HFF-Myc (cell line): ENCODE measurements around the gene RAPGEF1.
A peak's percentile ranks its signal among the peaks of the same experiment; 100 is the strongest.

Experiments used
- DNase-seq: peaks from one replicate; pipeline ENCODE4 v3.0.0-alpha.2; 2011; ENCODE audit warnings: low read depth; ENCODE audit errors: extremely low read depth
- H3K4me3 ChIP-seq: replicated peaks from 2 replicates; pipeline ENCODE4 v1.5.1; 2011; ENCODE audit warnings: low read depth, mild to moderate bottlenecking, control low read depth, low read length
- CTCF ChIP-seq: IDR thresholded peaks from 2 replicates; pipeline ENCODE4 v1.5.1; 2012; ENCODE audit warnings: mild to moderate bottlenecking, low read depth, low read length, control low read depth; ENCODE audit errors: missing control alignments

Gene RAPGEF1

GRCh38 chr9:131534721-131535237 lies 205.1 kb downstream of the RAPGEF1 start:
- no peak overlapping the region for H3K4me3 ChIP-seq
- no peak for TF ChIP-seq CTCF
- DNase-seq: no peak

GRCh38 chr9:131530920-131531832 lies 208.7 kb downstream of the RAPGEF1 start, which contains the start of gene UCK1:
Gene UCK1 (minus strand): TSS chr9:131531263. CDS start chr9:131531174, 89 bp downstream.
- peak within 1 kb of the TSS; percentile 63 for H3K4me3 ChIP-seq
- TF ChIP-seq CTCF: no peak
- DNase-seq: peak; percentile 12

GRCh38 chr9:131530546-131530919 lies 209.3 kb downstream of the RAPGEF1 start:
- H3K4me3 ChIP-seq: peak overlapping the region; percentile 63
- TF ChIP-seq CTCF: peak; percentile 11
- no peak for DNase-seq

GRCh38 chr9:131529597-131530545 lies 210.0 kb downstream of the RAPGEF1 start:
- peak overlapping the region; percentile 63 for H3K4me3 ChIP-seq
- no peak for DNase-seq

GRCh38 chr9:131528886-131529505 lies 210.9 kb downstream of the RAPGEF1 start:
- H3K4me3 ChIP-seq: no peak overlapping the region
- TF ChIP-seq CTCF: no peak
- DNase-seq: no peak

More at GRCh38 chr9:131529597-131530545, 210.0 kb downstream of the RAPGEF1 start:
- no peak for TF ChIP-seq CTCF

- no peak overlapping the region for H3K4me3 ChIP-seq
- TF ChIP-seq CTCF: no peak
Observed at GRCh38 chr9:131528186-131528585, 211.7 kb downstream of the RAPGEF1 start.

More at GRCh38 chr9:131528186-131528585, 211.7 kb downstream of the RAPGEF1 start:
- no peak for DNase-seq
